Stimulated activated CD4-positive, alpha-beta T cell treated with anti-CD3 and anti-CD28 coated beads, Interleukin-12 subunit alpha, Interleukin-12 subunit beta, amount 100 ng/mL, for 48 hours (primary cell): ENCODE measurements around the gene BET1L.
"Not testable (repeated sequence)": the region's sequence is repeated elsewhere in the genome, so short reads cannot be mapped to it uniquely, and the experiment has no call there.

Experiments used
- DNase-seq, 3 donors: peaks; one replicate each; pipeline ENCODE4 v3.0.0-alpha.2; 2020; ENCODE audit warnings: low read depth in 2 of 3, low spot score in 1 of 3

BET1L gene

DNA sequence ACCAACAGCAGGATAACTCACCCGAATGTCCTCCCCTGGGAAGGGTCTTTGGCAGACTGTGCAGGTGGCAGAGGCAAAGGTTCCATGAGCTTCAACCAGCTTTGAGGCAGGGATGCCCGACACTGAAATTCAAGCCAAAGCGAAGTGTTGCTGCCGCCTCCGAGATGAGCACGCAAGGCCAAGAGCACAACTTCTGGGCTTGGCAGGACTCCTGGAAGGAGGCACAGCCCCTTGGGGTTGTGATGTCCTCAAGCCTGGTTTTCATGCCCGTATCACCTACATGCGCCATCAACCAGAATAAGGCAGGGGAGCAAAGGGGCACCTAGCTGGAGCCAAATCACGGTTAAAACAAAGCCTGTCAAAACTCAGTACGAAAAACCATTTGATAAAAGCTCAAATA is 23.2 kb upstream of the BET1L start:
- DNase-seq, result no peak

DNA sequence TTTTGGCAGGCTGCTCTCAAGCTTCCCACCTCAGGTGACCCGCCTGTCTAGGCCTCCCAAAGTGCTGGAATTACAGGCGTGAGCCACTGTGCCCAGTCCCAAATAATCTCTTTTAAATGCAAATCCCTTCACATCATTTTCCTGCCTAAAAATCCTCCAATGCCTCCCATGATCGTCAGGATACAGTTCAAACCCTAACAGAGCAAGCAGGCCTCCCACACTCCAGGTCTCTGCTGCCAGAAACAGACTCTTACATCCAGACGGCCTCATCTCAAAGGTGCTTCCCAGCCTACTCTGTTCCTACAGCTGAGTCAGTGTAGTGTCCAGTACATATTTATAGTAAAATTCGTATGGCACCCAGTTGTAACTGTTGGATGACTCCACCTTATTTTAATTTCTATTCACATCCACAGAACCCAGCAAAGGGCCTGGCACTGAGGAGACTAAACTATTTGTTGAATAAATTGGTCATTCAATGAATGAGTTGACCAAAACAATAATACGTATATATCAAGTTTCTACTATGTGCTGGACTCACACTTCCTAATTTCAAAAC is 20.7 kb upstream of the BET1L start:
- DNase-seq, result no peak

- DNase-seq, result no peak
These were observed 18.7 kb upstream of the BET1L start for GRCh38 chr11:225734-226453.

GRCh38 chr11:224424-224823 is 17.2 kb upstream of the BET1L start:
- no peak for DNase-seq

- DNase-seq, result no peak
These were observed 16.7 kb upstream of the BET1L start for GRCh38 chr11:223884-224283.

DNA sequence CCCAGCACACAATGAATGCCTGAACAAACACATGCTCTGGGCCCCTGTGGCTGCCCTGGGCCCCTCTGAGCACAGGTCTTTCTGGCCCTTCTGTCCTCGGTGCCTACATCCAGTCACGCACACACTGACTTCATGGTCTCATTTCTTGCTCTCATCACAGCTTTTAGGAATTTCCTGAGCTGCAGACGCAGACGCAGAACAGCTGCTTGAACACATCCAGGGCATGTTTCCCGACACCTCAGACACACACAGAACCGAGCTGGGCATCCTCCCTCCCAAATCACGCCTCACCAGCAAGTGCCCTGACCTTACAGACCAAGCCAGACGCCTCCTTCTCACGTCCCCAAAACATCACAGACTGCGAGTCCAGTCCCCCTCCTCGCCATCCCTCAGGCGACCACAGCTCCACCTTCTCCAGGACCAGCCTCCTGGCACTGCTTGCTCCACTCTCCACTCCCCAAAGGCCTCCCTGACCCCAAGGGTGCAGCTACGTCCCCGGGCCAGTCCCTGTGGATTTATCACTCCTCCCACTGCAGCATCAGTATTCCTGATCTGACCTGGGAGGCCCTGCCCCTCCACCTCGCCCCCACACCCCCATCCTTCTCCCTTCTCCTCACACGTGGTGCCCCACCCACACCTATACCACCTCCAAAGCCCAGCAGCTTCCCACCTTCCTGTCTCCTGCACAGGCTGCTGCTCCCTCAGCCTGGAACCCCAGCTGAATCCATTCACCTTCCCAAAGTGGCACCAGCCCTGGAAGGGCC is 16.0 kb upstream of the BET1L start:
- DNase-seq, result no peak

GRCh38 chr11:221998-222789 is 15.0 kb upstream of the BET1L start:
- DNase-seq, result no peak

- no peak for DNase-seq
These were observed 14.3 kb upstream of the BET1L start for GRCh38 chr11:221539-221938.

- not testable (repeated sequence) for DNase-seq
These were observed 13.5 kb upstream of the BET1L start for GRCh38 chr11:220641-221215.

DNA sequence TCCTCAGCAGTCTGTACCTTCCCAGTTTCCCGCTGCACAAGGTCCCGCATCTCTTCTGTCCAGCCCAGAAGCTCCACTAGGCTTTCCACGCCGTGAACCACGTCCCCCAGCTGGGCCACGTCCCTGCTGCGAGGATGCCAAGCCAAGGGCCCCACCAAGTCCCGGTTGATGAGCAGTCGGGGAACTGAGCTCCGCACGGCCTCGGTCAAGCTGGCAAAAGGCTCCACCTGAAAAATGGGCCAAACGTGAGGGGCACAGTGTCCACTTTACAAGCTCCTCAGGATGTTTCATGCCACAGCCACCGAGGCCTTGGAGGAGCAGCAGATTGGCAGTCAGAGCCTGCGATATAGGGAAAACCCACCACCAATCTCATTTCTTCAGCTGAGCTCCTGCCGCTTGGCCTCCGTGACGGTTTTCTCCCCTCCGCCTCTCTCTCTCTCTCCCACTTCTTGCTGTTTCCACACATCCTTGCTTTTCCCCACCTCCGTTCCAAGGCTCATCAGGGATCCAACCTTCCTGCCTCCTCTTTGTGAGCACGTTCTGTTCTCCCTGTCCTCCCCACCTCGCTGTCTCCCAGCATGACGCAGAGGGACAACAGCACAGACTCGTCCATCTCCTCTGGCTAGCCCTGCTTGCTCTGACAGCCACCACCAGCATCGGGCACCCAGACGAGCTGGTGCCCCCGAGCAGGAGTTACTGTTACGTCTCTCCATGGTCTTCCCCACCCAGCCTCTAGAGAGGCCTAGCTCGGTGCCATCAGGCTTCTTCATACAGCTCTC is 11.8 kb upstream of the BET1L start:
- no peak for DNase-seq

DNA sequence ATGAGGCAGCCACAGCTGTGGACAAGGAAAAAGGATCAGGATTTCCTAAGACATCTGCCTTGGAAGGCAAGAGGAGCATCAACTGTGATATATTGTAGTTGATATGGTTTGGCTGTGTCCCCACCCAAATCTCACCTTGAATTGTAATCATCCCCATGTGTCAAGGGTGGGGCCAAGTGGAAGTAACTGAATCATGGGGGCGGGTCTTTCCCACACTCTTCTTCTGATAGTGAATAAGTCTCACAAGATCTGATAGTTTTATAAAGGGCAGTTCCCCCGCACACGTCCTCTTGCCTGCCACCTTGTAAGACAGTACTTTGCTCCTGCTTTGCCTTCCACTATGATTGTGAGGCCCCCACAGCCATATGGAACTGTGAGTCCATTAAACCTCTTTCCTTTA is 10.5 kb upstream of the BET1L start:
- DNase-seq, result no peak

DNA sequence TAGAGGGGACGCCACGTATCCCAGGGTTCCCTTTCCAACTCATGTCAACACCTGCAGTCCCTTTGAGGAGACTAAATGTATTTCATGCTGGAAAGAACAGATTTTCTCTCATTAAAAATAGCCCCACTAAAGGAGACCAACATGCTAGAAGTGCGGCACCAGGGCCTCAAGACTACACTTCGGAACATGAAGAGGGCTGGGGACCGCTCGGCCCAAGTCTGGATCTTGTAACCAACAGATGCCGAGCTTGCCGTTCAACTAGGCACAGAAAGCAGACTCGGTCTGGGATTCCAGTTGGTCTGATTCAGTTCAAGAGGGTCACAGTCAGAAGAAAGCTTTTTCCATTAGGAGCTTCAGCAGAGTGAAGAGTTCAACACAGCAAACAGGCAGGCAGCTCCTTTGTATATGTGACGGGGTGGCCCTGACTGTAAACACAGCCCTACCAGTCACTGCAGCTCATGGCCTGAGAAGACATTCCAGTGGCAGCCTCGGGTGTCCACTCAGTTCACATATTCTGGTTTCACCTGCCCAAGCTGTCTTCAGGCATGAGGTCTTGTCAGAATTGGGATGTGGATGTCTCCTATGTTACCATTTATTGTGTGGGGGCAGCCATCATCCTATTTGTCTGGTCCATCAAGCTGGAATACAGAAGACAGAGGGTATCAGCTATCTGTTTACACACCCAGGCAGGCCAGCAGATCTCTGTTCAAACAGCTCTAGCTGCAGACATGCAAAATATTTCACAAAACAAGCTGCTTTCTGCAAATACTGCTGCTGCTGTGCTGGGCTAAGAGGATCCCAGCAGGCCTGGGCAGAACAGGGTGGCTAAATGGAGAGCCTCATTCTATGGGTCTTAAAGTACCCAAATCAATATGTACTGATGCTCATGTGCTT is 9.1 kb upstream of the BET1L start:
- DNase-seq, result no peak

DNA sequence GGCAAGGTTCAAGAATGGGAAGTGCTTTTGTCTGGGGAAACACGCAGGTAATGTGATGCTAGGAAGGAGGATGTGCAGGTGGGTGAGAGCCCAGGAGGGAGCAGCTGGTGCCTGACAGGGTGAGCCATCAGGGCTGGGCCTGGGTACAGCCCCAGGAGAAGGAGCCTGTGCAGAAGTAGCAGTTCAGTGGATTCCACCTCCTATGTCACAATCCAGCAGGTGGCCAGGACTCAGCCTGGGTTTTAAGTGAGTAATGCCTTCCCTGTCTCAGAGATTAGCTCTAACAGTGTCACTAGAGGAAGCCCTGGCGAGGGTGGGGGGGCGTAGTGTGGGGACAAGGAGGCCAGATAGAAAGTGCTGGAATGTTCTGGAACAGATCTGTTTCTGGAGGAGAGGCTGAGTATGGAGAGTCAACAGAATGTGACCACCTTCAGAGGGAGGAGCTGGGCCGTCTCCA is 8.4 kb upstream of the BET1L start:
- no peak for DNase-seq

DNA sequence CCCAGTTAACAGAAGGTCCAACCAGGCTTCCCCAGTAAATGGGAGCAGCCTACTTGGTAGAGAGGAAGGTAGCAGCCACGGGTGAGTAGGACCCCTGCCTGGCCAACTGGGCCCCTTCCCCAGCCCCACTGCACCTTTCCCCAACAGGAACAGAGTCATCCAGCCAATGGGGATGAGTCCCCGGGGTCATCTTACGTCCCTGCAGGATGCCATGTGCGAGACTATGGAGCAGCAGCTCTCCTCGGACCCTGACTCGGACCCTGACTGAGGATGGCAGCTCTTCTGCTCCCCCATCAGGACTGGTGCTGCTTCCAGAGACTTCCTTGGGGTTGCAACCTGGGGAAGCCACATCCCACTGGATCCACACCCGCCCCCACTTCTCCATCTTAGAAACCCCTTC is 6.9 kb upstream of the BET1L start:
- no peak for DNase-seq

- no peak for DNase-seq
These were observed 5.9 kb upstream of the BET1L start for GRCh38 chr11:213111-213510.

DNA sequence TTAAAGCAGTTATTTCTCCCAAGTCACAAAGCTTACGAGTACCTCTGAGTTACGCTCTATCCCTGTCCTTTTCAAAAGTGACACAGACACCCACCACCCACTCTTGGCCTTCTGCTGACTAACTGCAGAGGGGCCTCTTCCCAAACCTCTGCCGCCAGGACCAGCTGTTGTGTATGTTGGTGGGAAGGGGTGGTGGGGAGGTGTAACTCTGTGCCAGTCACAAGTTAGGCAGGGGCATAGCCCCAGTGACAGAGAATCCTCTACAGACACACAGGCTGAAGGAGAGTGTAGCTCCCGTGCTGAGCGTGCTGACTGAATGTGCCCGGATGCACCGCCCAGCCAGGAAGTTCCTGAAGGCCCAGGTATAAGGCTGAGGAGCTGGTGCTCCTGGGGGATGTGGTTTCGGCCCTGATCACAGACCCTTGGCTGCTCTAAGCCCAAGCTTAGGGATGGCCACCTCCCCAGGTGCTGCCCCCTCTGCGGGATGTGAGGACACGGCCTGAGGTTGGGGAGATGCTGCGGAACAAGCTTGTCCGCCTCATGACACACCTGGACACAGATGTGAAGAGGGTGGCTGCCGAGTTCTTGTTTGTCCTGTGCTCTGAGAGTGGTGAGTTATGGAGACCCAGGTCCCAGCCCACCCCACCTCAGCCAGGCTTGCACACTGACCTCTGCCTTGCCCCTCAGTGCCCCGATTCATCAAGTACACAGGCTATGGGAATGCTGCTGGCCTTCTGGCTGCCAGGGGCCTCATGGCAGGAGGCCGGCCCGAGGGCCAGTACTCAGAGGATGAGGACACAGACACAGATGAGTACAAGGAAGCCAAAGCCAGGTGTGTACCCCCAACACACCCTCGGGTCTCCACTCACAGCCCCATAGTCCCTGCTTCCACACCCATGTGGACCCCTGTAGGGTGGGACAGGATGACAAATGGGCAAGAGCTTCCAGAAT is 5.2 kb upstream of the BET1L start:
- DNase-seq, result no peak

- DNase-seq, result no peak
These were observed 4.5 kb upstream of the BET1L start for GRCh38 chr11:211741-212140.

DNA sequence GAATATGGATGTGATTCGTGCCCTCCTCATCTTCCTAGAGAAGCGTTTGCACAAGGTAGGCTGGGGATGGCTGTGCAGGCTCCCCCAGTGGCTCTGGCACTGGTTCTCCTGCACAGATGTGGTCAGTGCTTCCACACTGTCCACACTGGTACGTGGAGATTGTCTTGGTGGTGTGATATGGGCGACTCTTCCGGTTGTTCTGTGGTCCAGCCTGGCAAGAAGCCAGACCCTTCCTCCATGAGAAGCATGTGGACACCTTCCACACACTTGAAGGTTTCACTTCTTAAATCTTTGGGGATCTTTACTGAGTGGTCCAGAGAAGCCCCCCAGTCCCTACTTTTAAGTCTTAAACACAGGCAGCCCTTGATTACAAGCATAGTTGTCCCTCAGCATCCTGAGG is 4.1 kb upstream of the BET1L start:
- no peak for DNase-seq
